HepG2 (cell line): ENCODE data around the gene PYCARD. TPM values are rescaled to one million over a fixed set of nuclear protein-coding genes. Genes with fewer than 3 reads are reported as not detected.

ENCODE experiments used
- FOXK2 ChIP-seq: fragments of 450-650 bp; IDR thresholded peaks from 2 replicates; pipeline ENCODE4 v1.6.1; 2016
- REPIN1 ChIP-seq: sonication (generic); formaldehyde crosslinking; IDR thresholded peaks from 2 replicates; pipeline ENCODE4 v1.8.0; 2022; ENCODE audit warnings: missing genetic modification reagents, low read depth, mild to moderate bottlenecking, borderline replicate concordance
- RFXAP ChIP-seq: sonication (generic); formaldehyde crosslinking; IDR thresholded peaks from 2 replicates; pipeline ENCODE4 v1.4.0; 2020; ENCODE audit warnings: missing genetic modification reagents, borderline replicate concordance
- ZFX ChIP-seq: sonication (generic); formaldehyde crosslinking; IDR thresholded peaks from 2 replicates; pipeline ENCODE4 v1.4.0; 2020; ENCODE audit warnings: mild to moderate bottlenecking, low read depth, missing genetic modification reagents, moderate library complexity
- ZMYM4 ChIP-seq: sonication (generic); formaldehyde crosslinking; IDR thresholded peaks from 2 replicates; pipeline ENCODE4 v1.8.1; 2023; ENCODE audit warnings: mild to moderate bottlenecking, missing genetic modification reagents
- ZNF207 ChIP-seq: fragments of 450-650 bp; IDR thresholded peaks from 2 replicates; pipeline ENCODE4 v1.6.1; 2016; ENCODE audit warnings: antibody characterized with exemption, borderline replicate concordance
- ZNF430 ChIP-seq: sonication (generic); formaldehyde crosslinking; IDR thresholded peaks from 2 replicates; pipeline ENCODE4 v1.9.0; 2021; ENCODE audit warnings: mild to moderate bottlenecking, missing genetic modification reagents
- polyA plus RNA-seq, 8 experiments: library from polyadenylated mRNA; depleted of rRNA in 3 of 8; stranded (reverse) in 7 of 8; unstranded in 1 of 8; fragments of >200 nt; fragmentation: Illumina TruSeq in 4 of 8; extraction: Trizol in 4 of 8; gene quantifications; 2 replicates each; pipeline versions ENCODE4 v1.2.1 to v1.2.3, GENCODE V29; 2011 to 2016; ENCODE audit warnings: low read depth in 4 of 8, missing spikeins in 1 of 8, mixed read lengths in 1 of 8; ENCODE audit not compliant: insufficient read depth in 1 of 8
- total RNA-seq, 5 experiments: library from RNA; depleted of rRNA; stranded (reverse); fragments of >200 nt; fragmentation: Illumina TruSeq; extraction: Trizol; gene quantifications; 2 replicates each; pipeline ENCODE4 v1.2.3, GENCODE V29; 2016; ENCODE audit warnings: low read depth in 1 of 5
- TF ChIP-seq, protein P1 (sequence below): IDR thresholded peaks from 2 replicates; pipeline ENCODE4 v1.6.1; 2012; ENCODE audit warnings: low read depth, low read length, improper control_type of control experiment
- TF ChIP-seq, protein P2 (sequence below): sonication (generic); formaldehyde crosslinking; IDR thresholded peaks from 2 replicates; pipeline ENCODE4 v1.5.1; 2020; ENCODE audit warnings: mild to moderate bottlenecking, missing genetic modification reagents, borderline replicate concordance
- TF ChIP-seq, protein P3 (sequence below): sonication (generic); formaldehyde crosslinking; IDR thresholded peaks from 2 replicates; pipeline ENCODE4 v1.5.0; 2020; ENCODE audit warnings: mild to moderate bottlenecking, missing genetic modification reagents
- TF ChIP-seq, protein P4 (sequence below): sonication (generic); formaldehyde crosslinking; IDR thresholded peaks from 2 replicates; pipeline ENCODE4 v1.4.0; 2020; ENCODE audit warnings: mild to moderate bottlenecking, missing genetic modification reagents
- TF ChIP-seq, protein P5 (sequence below): sonication (generic); formaldehyde crosslinking; conservative IDR thresholded peaks from 2 replicates; pipeline ENCODE4 v1.8.1; 2023; ENCODE audit warnings: missing genetic modification reagents

Gene PYCARD
- total and polyA plus RNA-seq, 2 of the 13 experiments (the other 11 are each of a cell fraction or from before 2014, with no cell fraction given): 4.8 to 9.2 TPM

DNA sequence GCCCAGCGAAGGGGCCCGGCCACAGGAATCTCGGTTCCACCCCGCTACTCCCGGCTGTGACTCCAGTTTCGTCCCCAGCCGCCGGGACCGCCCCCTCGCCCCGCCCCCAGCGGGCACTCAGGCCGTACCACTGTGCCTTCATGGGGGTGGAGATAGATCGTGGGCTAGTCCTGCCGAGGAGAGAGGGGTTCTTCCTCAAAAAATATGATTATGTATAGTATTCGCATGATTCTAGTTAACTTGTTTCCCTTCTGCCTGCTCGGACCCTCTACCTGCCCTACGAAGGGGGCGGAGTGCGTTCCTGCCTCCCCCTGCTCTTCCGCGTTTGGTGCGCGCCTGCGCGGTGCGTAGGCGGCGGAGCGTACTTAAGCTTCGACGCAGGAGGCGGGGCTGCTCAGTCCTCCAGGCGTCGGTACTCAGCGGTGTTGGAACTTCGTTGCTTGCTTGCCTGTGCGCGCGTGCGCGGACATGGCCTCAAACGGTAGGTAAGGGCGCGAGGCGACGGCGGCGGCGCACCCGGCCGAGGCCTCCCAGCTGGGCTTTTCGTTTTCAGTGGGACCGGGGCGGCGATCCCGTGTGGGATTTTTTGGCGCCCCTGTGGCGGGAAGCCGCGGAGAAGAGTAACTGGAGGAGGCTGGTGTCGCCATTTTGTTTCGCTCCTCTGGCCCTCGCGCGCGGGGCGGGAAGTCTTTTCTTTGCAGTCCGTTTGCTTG lies 22.7 kb downstream of the PYCARD start, which contains the start of gene FUS (continued):
- TF ChIP-seq ZNF207 (peak; percentile 71; the same call in 1 of the 2 replicates), ZMYM4 (CRISPR knock-in tag) (peak; percentile 74), RFXAP (CRISPR knock-in tag) (peak; percentile 51), ZFX (CRISPR knock-in tag) (peak; percentile 97), ZNF430 (peak; percentile 86; the same call in 1 of the 2 replicates), FOXK2 (peak; percentile 100), REPIN1 (CRISPR knock-in tag) (peak; percentile 65; the same call in 1 of the 2 replicates)
- TF ChIP-seq, protein P1, sequence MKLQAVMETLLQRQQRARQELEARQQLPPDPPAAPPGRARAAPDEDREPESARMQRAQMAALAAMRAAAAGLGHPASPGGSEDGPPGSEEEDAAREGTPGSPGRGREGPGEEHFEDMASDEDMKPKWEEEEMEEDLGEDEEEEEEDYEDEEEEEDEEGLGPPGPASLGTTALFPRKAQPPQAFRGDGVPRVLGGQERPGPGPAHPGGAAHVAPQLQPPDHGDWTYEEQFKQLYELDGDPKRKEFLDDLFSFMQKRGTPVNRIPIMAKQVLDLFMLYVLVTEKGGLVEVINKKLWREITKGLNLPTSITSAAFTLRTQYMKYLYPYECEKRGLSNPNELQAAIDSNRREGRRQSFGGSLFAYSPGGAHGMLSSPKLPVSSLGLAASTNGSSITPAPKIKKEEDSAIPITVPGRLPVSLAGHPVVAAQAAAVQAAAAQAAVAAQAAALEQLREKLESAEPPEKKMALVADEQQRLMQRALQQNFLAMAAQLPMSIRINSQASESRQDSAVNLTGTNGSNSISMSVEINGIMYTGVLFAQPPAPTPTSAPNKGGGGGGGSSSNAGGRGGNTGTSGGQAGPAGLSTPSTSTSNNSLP: no peak; the same call in 1 of the 2 replicates
- TF ChIP-seq, protein P2, sequence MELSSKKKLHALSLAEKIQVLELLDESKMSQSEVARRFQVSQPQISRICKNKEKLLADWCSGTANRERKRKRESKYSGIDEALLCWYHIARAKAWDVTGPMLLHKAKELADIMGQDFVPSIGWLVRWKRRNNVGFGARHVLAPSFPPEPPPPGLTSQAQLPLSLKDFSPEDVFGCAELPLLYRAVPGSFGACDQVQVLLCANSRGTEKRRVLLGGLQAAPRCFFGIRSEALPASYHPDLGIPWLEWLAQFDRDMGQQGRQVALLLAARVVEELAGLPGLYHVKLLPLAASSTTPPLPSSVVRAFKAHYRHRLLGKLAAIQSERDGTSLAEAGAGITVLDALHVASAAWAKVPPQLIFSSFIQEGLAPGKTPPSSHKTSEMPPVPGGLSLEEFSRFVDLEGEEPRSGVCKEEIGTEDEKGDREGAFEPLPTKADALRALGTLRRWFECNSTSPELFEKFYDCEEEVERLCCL (CRISPR knock-in tag): 0 out of 2 replicates have a peak, but pooled peaks have one; percentile 18
- TF ChIP-seq, protein P3, sequence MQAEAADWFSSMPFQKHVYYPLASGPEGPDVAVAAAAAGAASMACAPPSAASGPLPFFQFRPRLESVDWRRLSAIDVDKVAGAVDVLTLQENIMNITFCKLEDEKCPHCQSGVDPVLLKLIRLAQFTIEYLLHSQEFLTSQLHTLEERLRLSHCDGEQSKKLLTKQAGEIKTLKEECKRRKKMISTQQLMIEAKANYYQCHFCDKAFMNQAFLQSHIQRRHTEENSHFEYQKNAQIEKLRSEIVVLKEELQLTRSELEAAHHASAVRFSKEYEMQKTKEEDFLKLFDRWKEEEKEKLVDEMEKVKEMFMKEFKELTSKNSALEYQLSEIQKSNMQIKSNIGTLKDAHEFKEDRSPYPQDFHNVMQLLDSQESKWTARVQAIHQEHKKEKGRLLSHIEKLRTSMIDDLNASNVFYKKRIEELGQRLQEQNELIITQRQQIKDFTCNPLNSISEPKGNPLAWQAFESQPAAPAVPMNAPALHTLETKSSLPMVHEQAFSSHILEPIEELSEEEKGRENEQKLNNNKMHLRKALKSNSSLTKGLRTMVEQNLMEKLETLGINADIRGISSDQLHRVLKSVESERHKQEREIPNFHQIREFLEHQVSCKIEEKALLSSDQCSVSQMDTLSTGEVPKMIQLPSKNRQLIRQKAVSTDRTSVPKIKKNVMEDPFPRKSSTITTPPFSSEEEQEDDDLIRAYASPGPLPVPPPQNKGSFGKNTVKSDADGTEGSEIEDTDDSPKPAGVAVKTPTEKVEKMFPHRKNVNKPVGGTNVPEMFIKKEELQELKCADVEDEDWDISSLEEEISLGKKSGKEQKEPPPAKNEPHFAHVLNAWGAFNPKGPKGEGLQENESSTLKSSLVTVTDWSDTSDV (CRISPR knock-in tag): peak; percentile 78
- TF ChIP-seq, protein P4, sequence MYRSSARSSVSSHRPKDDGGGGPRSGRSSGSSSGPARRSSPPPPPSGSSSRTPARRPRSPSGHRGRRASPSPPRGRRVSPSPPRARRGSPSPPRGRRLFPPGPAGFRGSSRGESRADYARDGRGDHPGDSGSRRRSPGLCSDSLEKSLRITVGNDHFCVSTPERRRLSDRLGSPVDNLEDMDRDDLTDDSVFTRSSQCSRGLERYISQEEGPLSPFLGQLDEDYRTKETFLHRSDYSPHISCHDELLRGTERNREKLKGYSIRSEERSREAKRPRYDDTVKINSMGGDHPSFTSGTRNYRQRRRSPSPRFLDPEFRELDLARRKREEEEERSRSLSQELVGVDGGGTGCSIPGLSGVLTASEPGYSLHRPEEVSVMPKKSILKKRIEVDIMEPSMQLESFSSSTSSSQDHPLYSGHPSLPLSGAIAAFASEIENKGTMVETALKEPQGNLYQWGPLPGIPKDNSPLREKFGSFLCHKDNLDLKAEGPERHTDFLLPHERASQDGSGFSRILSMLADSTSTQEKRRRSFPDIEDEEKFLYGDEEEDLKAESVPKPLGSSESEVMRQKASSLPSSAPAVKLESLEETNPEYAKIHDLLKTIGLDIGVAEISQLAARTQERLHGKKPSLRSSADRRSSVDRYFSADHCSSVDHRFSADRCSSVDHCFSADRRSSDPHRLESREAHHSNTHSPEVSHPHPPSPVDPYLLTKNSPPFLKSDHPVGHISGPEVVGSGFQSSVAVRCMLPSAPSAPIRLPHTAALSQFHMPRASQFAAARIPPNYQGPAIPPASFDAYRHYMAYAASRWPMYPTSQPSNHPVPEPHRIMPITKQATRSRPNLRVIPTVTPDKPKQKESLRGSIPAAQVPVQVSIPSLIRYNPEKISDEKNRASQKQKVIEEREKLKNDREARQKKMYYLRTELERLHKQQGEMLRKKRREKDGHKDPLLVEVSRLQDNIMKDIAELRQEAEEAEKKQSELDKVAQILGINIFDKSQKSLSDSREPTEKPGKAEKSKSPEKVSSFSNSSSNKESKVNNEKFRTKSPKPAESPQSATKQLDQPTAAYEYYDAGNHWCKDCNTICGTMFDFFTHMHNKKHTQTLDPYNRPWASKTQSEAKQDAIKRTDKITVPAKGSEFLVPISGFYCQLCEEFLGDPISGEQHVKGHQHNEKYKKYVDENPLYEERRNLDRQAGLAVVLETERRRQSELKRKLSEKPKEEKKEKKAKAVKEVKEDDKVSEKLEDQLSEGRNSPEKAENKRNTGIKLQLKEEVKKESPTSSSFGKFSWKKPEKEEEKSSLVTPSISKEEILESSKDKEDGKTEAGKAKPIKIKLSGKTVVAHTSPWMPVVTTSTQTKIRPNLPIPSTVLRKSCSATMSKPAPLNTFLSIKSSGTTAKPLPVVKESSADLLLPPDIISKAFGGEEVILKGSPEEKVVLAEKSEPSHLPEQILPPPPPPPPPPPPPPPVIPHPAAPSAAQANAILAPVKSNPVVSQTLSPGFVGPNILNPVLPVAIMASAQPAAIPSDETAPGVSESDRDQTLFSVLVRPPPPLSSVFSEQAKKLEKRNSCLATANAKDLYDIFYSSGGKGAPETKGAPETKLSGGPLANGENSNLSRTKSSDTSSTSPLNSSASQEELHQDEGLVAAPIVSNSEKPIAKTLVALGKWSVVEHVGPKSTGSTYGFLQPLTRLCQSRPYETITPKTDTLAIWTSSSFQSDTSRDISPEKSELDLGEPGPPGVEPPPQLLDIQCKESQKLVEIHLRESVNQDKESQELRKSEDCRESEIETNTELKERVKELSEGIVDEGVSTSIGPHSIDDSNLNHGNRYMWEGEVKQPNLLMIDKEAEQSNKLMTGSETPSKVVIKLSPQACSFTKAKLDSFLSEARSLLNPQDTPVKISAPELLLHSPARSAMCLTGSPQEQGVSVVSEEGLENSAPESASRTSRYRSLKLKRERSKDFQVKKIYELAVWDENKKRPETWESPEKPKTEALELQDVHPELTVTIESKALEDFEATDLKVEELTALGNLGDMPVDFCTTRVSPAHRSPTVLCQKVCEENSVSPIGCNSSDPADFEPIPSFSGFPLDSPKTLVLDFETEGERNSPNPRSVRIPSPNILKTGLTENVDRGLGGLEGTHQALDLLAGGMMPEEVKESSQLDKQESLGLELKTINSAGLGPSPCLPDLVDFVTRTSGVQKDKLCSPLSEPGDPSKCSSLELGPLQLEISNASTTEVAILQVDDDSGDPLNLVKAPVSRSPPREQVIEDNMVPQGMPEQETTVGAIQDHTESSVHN (CRISPR knock-in tag): no peak
- TF ChIP-seq, protein P5, sequence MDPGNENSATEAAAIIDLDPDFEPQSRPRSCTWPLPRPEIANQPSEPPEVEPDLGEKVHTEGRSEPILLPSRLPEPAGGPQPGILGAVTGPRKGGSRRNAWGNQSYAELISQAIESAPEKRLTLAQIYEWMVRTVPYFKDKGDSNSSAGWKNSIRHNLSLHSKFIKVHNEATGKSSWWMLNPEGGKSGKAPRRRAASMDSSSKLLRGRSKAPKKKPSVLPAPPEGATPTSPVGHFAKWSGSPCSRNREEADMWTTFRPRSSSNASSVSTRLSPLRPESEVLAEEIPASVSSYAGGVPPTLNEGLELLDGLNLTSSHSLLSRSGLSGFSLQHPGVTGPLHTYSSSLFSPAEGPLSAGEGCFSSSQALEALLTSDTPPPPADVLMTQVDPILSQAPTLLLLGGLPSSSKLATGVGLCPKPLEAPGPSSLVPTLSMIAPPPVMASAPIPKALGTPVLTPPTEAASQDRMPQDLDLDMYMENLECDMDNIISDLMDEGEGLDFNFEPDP (CRISPR knock-in tag): 0 out of 2 replicates have a peak, but pooled peaks have one; percentile 94
